GM23338 (cell line): ENCODE data around the gene INO80. TPM values are rescaled to one million over a fixed set of nuclear protein-coding genes. Genes with fewer than 3 reads are reported as not detected.
A peak's percentile ranks its signal among the peaks of the same experiment; 100 is the strongest.

Experiments used
- ATAC-seq: fragments of 200-7000 bp; cut with Tn5 transposase; 3 replicates; pipeline ENCODE4 v1.9.1; 2020
- DNase-seq: peaks from one replicate; pipeline ENCODE4 v3.0.0-alpha.2; 2015; ENCODE audit warnings: low spot score
- H2AFZ ChIP-seq: fragments of 200-600 bp; sonication (generic); 2 replicates; pipeline ENCODE4 v1.8.0; 2016; ENCODE audit warnings: antibody characterized with exemption, mild to moderate bottlenecking, moderate library complexity
- H3F3A ChIP-seq: fragments of 200-600 bp; sonication (generic); replicated peaks from 2 replicates; pipeline ENCODE4 v1.8.0; 2017; ENCODE audit warnings: antibody characterized with exemption, mixed run types, low read depth
- H3K27ac ChIP-seq: fragments of 200-600 bp; sonication (generic); 2 replicates; pipeline ENCODE4 v1.6.1; 2016; ENCODE audit warnings: low read depth
- H3K27me3 ChIP-seq: fragments of 200-600 bp; sonication (generic); 2 replicates; pipeline ENCODE4 v1.8.0; 2016; ENCODE audit warnings: mild to moderate bottlenecking, mixed run types, moderate library complexity; ENCODE audit not compliant: insufficient read depth
- H3K36me3 ChIP-seq: fragments of 200-600 bp; sonication (generic); 2 replicates; pipeline ENCODE4 v1.8.0; 2016; ENCODE audit warnings: mild to moderate bottlenecking; ENCODE audit not compliant: insufficient read depth
- H3K4me1 ChIP-seq: fragments of 200-600 bp; sonication (generic); 2 replicates; pipeline ENCODE4 v1.8.0; 2016; ENCODE audit warnings: mild to moderate bottlenecking, moderate library complexity; ENCODE audit not compliant: insufficient read depth
- H3K4me2 ChIP-seq: fragments of 200-600 bp; sonication (generic); 2 replicates; pipeline ENCODE4 v1.7.1; 2017; ENCODE audit warnings: mixed run types
- H3K4me3 ChIP-seq: fragments of 200-600 bp; sonication (generic); 2 replicates; pipeline ENCODE4 v1.6.1; 2016; ENCODE audit warnings: mixed run types
- H3K79me2 ChIP-seq: fragments of 200-600 bp; sonication (generic); replicated peaks from 2 replicates; pipeline ENCODE4 v1.8.0; 2017; ENCODE audit warnings: mild to moderate bottlenecking; ENCODE audit not compliant: insufficient read depth
- H3K9me2 ChIP-seq: fragments of 200-600 bp; sonication (generic); 2 replicates; pipeline ENCODE4 v1.8.0; 2017; ENCODE audit not compliant: insufficient read depth
- H4K20me1 ChIP-seq: fragments of 200-600 bp; sonication (generic); replicated peaks from 2 replicates; pipeline ENCODE4 v1.8.0; 2017; ENCODE audit warnings: mild to moderate bottlenecking; ENCODE audit not compliant: insufficient read depth
- H3K27ac Mint-ChIP-seq: 2 replicates; pipeline ENCODE4 v1.8.0; 2020; ENCODE audit warnings: inconsistent platforms, mild to moderate bottlenecking, moderate library complexity, mixed read lengths
- H3K27me3 Mint-ChIP-seq: 3 replicates; pipeline ENCODE4 v1.8.0; 2022; ENCODE audit warnings: low read depth, mild to moderate bottlenecking, moderate library complexity, mixed read lengths, inconsistent platforms; ENCODE audit not compliant: insufficient read depth, poor library complexity
- H3K36me3 Mint-ChIP-seq: 3 replicates; pipeline ENCODE4 v1.8.0; 2021; ENCODE audit warnings: low read depth, mild to moderate bottlenecking, inconsistent platforms, moderate library complexity, mixed read lengths
- H3K4me1 Mint-ChIP-seq: 3 replicates; pipeline ENCODE4 v1.8.0; 2020; ENCODE audit warnings: mild to moderate bottlenecking, inconsistent platforms, mixed read lengths
- H3K4me3 Mint-ChIP-seq: 3 replicates; pipeline ENCODE4 v1.8.0; 2021; ENCODE audit warnings: moderate library complexity, mild to moderate bottlenecking, inconsistent platforms, mixed read lengths
- H3K9me3 Mint-ChIP-seq: 3 replicates; pipeline ENCODE4 v1.8.0; 2020; ENCODE audit warnings: moderate library complexity, mild to moderate bottlenecking, inconsistent platforms, mixed read lengths
- CREB1 ChIP-seq: fragments of 250-450 bp; sonication (Bioruptor Pico); IDR thresholded peaks from 2 replicates; pipeline ENCODE4 v1.5.0; 2020; ENCODE audit warnings: low read depth, mild to moderate bottlenecking, moderate library complexity
- EZH2 ChIP-seq: fragments of 200-600 bp; sonication (generic); IDR thresholded peaks from one replicate; pipeline ENCODE4 v1.8.0; 2017; ENCODE audit warnings: antibody characterized with exemption, mild to moderate bottlenecking, low read depth; ENCODE audit not compliant: unreplicated experiment
- EZH2phosphoT487 ChIP-seq: fragments of 200-600 bp; sonication (generic); IDR thresholded peaks from one replicate; pipeline ENCODE4 v1.8.1; 2018; ENCODE audit warnings: antibody characterized with exemption; ENCODE audit not compliant: unreplicated experiment
- JUNB ChIP-seq: IDR thresholded peaks from one replicate; pipeline ENCODE4 v1.6.1; 2016; ENCODE audit warnings: antibody characterized with exemption; ENCODE audit not compliant: unreplicated experiment
- NANOG ChIP-seq: IDR thresholded peaks from 2 replicates; pipeline ENCODE4 v1.6.1; 2016; ENCODE audit warnings: antibody characterized with exemption, borderline replicate concordance
- POLR2AphosphoS5 ChIP-seq: IDR thresholded peaks from 2 replicates; pipeline ENCODE4 v1.6.1; 2016; ENCODE audit warnings: antibody characterized with exemption, low read depth
- STAT1 ChIP-seq: IDR thresholded peaks from one replicate; pipeline ENCODE4 v1.6.1; 2016; ENCODE audit warnings: antibody characterized with exemption; ENCODE audit not compliant: unreplicated experiment
- ZNF114 ChIP-seq: fragments of 250-450 bp; sonication (Bioruptor Pico); IDR thresholded peaks from 2 replicates; pipeline ENCODE4 v1.5.0; 2020; ENCODE audit warnings: mild to moderate bottlenecking, moderate library complexity
- ZNF331 ChIP-seq: fragments of 250-450 bp; sonication (Bioruptor Pico); IDR thresholded peaks from 2 replicates; pipeline ENCODE4 v1.5.0; 2020; ENCODE audit warnings: low read depth, mild to moderate bottlenecking, moderate library complexity
- polyA plus RNA-seq: library from polyadenylated mRNA; unstranded; fragments of >200 nt; fragmentation: Nextera tagmentation; extraction: Ambion mirVana; gene quantifications from 2 replicates; pipeline ENCODE4 v1.2.1, GENCODE V29; 2016
- total RNA-seq: library from RNA; depleted of rRNA; stranded (reverse); fragments of >200 nt; shearing (Covaris generic); gene quantifications from 2 replicates; pipeline ENCODE4 v1.2.3, GENCODE V29; 2014
- TF ChIP-seq, protein P1 (sequence below): IDR thresholded peaks from one replicate; pipeline ENCODE4 v1.6.1; 2018; ENCODE audit warnings: antibody characterized with exemption; ENCODE audit not compliant: unreplicated experiment
- TF ChIP-seq, protein P2 (sequence below): fragments of 250-450 bp; sonication (Bioruptor Pico); IDR thresholded peaks from 2 replicates; pipeline ENCODE4 v1.5.0; 2020; ENCODE audit warnings: mild to moderate bottlenecking, moderate library complexity
- TF ChIP-seq, protein P3 (sequence below): IDR thresholded peaks from 2 replicates; pipeline ENCODE4 v1.6.1; 2016; ENCODE audit warnings: antibody characterized with exemption
- TF ChIP-seq, protein P4 (sequence below), 2 experiments: fragments of 200-600 bp in 1 of 2; sonication (generic) in 1 of 2; conservative IDR thresholded peaks; 2 replicates each; pipeline versions ENCODE4 v1.5.1 to v1.6.1; 2016 to 2017; ENCODE audit warnings: antibody characterized with exemption in 2 of 2, low read depth in 2 of 2, mild to moderate bottlenecking in 2 of 2, moderate library complexity in 1 of 2

The INO80 gene
- total and polyA plus RNA-seq, 2 experiments from 2014 or later, result 6.5 to 24.9 TPM

DNA sequence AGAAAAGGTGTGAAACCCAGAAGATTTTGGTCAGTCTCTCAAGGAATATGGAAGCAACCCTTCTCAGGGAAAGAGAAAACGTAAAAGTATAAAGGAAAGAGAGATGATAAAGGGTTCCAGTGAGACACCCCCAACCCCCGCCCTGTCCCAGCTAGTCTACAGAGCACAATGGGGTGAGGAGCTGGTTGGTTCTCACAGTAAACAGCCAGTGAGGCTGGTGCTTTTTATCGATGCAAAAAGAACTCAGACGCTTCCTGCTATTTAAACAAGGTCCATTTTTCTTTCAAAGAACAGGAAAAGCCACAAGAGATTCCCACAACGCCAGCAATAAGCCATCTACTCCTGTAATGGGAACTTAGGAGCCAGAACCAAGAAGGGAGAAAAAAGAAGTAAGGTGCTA lies 96.9 kb downstream of the INO80 start:
- H3K4me3 Mint-ChIP-seq, result no peak overlapping the region
- H3K36me3 Mint-ChIP-seq, result peaks cover 35% of the 10 kb centered on the region
- Histone ChIP-seq H2AFZ (no peak overlapping the region), H3K27ac (peak overlapping the region; percentile 70; the same call in 1 of the 2 replicates), H3K9me2 (no peaks in the 10 kb centered on the region), H3K4me1 (no peaks in the 10 kb centered on the region), H3K36me3 (peaks cover 31% of the 10 kb centered on the region), H3F3A (no peaks in the 10 kb centered on the region; the same call in 1 of the 2 replicates), H3K79me2 (no peaks in the 10 kb centered on the region), H4K20me1 (peaks cover 27% of the 10 kb centered on the region; the same call in 1 of the 2 replicates), H3K4me3 (no peak overlapping the region), H3K4me2 (no peak overlapping the region), H3K27me3 (no peaks in the 10 kb centered on the region)
- no peak for TF ChIP-seq STAT1
- no peak for TF ChIP-seq CREB1
- TF ChIP-seq ZNF114 (CRISPR knock-in tag), result no peak
- TF ChIP-seq EZH2phosphoT487, result no peak
- TF ChIP-seq, protein P1, sequence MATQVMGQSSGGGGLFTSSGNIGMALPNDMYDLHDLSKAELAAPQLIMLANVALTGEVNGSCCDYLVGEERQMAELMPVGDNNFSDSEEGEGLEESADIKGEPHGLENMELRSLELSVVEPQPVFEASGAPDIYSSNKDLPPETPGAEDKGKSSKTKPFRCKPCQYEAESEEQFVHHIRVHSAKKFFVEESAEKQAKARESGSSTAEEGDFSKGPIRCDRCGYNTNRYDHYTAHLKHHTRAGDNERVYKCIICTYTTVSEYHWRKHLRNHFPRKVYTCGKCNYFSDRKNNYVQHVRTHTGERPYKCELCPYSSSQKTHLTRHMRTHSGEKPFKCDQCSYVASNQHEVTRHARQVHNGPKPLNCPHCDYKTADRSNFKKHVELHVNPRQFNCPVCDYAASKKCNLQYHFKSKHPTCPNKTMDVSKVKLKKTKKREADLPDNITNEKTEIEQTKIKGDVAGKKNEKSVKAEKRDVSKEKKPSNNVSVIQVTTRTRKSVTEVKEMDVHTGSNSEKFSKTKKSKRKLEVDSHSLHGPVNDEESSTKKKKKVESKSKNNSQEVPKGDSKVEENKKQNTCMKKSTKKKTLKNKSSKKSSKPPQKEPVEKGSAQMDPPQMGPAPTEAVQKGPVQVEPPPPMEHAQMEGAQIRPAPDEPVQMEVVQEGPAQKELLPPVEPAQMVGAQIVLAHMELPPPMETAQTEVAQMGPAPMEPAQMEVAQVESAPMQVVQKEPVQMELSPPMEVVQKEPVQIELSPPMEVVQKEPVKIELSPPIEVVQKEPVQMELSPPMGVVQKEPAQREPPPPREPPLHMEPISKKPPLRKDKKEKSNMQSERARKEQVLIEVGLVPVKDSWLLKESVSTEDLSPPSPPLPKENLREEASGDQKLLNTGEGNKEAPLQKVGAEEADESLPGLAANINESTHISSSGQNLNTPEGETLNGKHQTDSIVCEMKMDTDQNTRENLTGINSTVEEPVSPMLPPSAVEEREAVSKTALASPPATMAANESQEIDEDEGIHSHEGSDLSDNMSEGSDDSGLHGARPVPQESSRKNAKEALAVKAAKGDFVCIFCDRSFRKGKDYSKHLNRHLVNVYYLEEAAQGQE, result no peak
- no peak for TF ChIP-seq POLR2AphosphoS5
- no peak for TF ChIP-seq ZNF331 (CRISPR knock-in tag)
- TF ChIP-seq, protein P2, sequence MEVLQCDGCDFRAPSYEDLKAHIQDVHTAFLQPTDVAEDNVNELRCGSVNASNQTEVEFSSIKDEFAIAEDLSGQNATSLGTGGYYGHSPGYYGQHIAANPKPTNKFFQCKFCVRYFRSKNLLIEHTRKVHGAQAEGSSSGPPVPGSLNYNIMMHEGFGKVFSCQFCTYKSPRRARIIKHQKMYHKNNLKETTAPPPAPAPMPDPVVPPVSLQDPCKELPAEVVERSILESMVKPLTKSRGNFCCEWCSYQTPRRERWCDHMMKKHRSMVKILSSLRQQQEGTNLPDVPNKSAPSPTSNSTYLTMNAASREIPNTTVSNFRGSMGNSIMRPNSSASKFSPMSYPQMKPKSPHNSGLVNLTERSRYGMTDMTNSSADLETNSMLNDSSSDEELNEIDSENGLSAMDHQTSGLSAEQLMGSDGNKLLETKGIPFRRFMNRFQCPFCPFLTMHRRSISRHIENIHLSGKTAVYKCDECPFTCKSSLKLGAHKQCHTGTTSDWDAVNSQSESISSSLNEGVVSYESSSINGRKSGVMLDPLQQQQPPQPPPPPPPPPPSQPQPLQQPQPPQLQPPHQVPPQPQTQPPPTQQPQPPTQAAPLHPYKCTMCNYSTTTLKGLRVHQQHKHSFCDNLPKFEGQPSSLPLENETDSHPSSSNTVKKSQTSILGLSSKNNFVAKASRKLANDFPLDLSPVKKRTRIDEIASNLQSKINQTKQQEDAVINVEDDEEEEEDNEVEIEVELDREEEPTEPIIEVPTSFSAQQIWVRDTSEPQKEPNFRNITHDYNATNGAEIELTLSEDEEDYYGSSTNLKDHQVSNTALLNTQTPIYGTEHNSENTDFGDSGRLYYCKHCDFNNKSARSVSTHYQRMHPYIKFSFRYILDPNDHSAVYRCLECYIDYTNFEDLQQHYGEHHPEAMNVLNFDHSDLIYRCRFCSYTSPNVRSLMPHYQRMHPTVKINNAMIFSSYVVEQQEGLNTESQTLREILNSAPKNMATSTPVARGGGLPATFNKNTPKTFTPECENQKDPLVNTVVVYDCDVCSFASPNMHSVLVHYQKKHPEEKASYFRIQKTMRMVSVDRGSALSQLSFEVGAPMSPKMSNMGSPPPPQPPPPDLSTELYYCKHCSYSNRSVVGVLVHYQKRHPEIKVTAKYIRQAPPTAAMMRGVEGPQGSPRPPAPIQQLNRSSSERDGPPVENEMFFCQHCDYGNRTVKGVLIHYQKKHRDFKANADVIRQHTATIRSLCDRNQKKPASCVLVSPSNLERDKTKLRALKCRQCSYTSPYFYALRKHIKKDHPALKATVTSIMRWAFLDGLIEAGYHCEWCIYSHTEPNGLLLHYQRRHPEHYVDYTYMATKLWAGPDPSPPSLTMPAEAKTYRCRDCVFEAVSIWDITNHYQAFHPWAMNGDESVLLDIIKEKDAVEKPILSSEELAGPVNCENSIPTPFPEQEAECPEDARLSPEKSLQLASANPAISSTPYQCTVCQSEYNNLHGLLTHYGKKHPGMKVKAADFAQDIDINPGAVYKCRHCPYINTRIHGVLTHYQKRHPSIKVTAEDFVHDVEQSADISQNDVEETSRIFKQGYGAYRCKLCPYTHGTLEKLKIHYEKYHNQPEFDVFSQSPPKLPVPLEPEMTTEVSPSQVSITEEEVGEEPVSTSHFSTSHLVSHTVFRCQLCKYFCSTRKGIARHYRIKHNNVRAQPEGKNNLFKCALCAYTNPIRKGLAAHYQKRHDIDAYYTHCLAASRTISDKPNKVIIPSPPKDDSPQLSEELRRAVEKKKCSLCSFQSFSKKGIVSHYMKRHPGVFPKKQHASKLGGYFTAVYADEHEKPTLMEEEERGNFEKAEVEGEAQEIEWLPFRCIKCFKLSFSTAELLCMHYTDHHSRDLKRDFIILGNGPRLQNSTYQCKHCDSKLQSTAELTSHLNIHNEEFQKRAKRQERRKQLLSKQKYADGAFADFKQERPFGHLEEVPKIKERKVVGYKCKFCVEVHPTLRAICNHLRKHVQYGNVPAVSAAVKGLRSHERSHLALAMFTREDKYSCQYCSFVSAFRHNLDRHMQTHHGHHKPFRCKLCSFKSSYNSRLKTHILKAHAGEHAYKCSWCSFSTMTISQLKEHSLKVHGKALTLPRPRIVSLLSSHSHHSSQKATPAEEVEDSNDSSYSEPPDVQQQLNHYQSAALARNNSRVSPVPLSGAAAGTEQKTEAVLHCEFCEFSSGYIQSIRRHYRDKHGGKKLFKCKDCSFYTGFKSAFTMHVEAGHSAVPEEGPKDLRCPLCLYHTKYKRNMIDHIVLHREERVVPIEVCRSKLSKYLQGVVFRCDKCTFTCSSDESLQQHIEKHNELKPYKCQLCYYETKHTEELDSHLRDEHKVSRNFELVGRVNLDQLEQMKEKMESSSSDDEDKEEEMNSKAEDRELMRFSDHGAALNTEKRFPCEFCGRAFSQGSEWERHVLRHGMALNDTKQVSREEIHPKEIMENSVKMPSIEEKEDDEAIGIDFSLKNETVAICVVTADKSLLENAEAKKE, result no peak
- TF ChIP-seq, protein P3, sequence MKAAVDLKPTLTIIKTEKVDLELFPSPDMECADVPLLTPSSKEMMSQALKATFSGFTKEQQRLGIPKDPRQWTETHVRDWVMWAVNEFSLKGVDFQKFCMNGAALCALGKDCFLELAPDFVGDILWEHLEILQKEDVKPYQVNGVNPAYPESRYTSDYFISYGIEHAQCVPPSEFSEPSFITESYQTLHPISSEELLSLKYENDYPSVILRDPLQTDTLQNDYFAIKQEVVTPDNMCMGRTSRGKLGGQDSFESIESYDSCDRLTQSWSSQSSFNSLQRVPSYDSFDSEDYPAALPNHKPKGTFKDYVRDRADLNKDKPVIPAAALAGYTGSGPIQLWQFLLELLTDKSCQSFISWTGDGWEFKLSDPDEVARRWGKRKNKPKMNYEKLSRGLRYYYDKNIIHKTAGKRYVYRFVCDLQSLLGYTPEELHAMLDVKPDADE, result no peak
- TF ChIP-seq, protein P4, sequence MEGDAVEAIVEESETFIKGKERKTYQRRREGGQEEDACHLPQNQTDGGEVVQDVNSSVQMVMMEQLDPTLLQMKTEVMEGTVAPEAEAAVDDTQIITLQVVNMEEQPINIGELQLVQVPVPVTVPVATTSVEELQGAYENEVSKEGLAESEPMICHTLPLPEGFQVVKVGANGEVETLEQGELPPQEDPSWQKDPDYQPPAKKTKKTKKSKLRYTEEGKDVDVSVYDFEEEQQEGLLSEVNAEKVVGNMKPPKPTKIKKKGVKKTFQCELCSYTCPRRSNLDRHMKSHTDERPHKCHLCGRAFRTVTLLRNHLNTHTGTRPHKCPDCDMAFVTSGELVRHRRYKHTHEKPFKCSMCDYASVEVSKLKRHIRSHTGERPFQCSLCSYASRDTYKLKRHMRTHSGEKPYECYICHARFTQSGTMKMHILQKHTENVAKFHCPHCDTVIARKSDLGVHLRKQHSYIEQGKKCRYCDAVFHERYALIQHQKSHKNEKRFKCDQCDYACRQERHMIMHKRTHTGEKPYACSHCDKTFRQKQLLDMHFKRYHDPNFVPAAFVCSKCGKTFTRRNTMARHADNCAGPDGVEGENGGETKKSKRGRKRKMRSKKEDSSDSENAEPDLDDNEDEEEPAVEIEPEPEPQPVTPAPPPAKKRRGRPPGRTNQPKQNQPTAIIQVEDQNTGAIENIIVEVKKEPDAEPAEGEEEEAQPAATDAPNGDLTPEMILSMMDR (conservative IDR thresholded peaks at IDR 0.05; ENCODE audit: low read depth in 2 of 2), result no peak
- TF ChIP-seq EZH2, result no peak
- no peak for TF ChIP-seq JUNB
- TF ChIP-seq NANOG, result no peak
- H3K4me1 Mint-ChIP-seq, result no peaks in the 10 kb centered on the region
- no peaks in the 10 kb centered on the region for H3K9me3 Mint-ChIP-seq
- H3K27me3 Mint-ChIP-seq, result no peaks in the 10 kb centered on the region
- H3K27ac Mint-ChIP-seq, result peak overlapping the region; percentile 31; the same call in 1 of the 2 replicates
- DNase-seq (no peak), ATAC-seq (no peak)
